Body of pancreas (tissue), 4 donors: ENCODE measurements around the gene KIAA0232. TPM values are rescaled to one million over a fixed set of nuclear protein-coding genes. Genes with fewer than 3 reads are reported as not detected.

Experiments used
- ATAC-seq: fragments of 150-250 bp; one replicate; pipeline ENCODE4 v1.9.1; 2016
- DNase-seq, 4 donors: peaks; one replicate each; pipeline ENCODE4 v3.0.0-alpha.2; 2019
- H3K27ac ChIP-seq, 4 donors: fragments of 200-600 bp; sonication (generic); 1 replicate in 3 of 4; 2 replicates in 1 of 4; pipeline versions ENCODE4 v1.5.1 to v1.6.1; 2016 to 2019; ENCODE audit warnings: mild to moderate bottlenecking in 1 of 4, mixed read lengths in 1 of 4, moderate library complexity in 1 of 4
- H3K27me3 ChIP-seq, 2 donors: fragments of 200-600 bp; sonication (generic); one replicate each; pipeline ENCODE4 v1.6.0; 2016; ENCODE audit warnings: mild to moderate bottlenecking in 1 of 2
- H3K36me3 ChIP-seq, 2 donors: fragments of 200-600 bp; sonication (generic); replicated peaks in 1 of 2; 2 replicates each; pipeline ENCODE4 v1.5.1; 2016; ENCODE audit warnings: low read depth in 2 of 2; ENCODE audit not compliant: insufficient read depth in 1 of 2
- H3K4me1 ChIP-seq: fragments of 200-600 bp; sonication (generic); one replicate; pipeline ENCODE4 v1.6.0; 2016
- H3K4me3 ChIP-seq, 2 donors: fragments of 200-600 bp; sonication (generic); 1 replicate in 1 of 2; 2 replicates in 1 of 2; pipeline ENCODE4 v1.5.1; 2016 to 2019
- H3K9me3 ChIP-seq, 3 donors: fragments of 200-600 bp; sonication (generic); 1 replicate in 2 of 3; 2 replicates in 1 of 3; pipeline ENCODE4 v1.5.1; 2016
- CTCF ChIP-seq, 7 experiments: fragments of 450-650 bp in 4 of 7; fragments of 200-600 bp in 3 of 7; sonication (generic) in 3 of 7; IDR thresholded peaks; one replicate each; pipeline ENCODE4 v1.5.1; 2016 to 2019; ENCODE audit warnings: antibody characterized with exemption in 7 of 7
- POLR2A ChIP-seq, 3 donors: fragments of 450-650 bp; IDR thresholded peaks; one replicate each; pipeline ENCODE4 v1.6.1; 2016; ENCODE audit warnings: antibody characterized with exemption in 3 of 3, mild to moderate bottlenecking in 2 of 3
- WGBS, 2 donors: methylation state at CpG; one replicate each; pipeline ENCODE4 v1.1.5; 2017; 5-methylcytosine and 5-hydroxymethylcytosine counted together
- intact Hi-C: fragments of 100-400 bp; cut with DNase I; formaldehyde crosslinking; loops from one replicate; pipeline ENCODE4 v1.15.1; 2023
- total RNA-seq, 2 donors: library from RNA; depleted of rRNA; stranded (reverse); fragments of >200 nt; gene quantifications; one replicate each; pipeline ENCODE4 v1.1.0, GENCODE V29; 2016

KIAA0232 gene
- total RNA-seq, 2 donors from 2014 or later: 9.6 to 15.0 TPM

DNA sequence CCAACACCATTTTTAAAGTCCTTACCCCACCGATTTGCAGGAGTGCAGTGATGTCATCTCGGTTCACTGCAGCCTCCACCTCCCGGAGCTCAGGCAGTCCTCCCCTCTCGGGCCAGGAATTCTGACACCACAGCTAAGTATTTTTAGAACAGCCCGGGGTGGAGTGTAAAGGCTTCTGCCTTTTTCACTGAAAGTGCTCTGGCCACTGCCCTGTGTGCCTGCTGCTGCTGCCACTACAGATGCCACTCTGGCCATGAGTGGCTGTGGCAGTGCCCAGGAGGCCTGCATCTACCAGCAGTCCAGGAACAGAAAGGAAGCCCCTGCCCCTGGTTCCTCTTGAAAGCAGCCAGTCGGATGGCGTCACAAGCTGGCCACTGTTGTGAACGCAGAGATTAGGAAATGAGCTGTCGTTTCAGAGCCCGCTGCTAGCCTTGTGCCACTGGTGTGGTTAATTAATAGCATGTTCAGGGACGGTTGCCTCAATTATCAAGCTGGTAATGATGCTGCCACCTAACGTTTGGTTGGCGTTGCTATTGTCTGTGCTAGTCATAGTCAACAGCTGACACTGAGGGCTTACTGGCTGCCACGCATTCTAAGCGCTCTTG, 103.5 kb downstream of the KIAA0232 start:
- no peaks in the 10 kb centered on the region for H3K9me3 ChIP-seq
- no peaks in the 10 kb centered on the region for H3K27me3 ChIP-seq
- peaks cover 17% of the 10 kb centered on the region for H3K4me1 ChIP-seq
- WGBS, 2 donors: 17 to 30% methylated on average over 13 to 15 of the region's 15 CpGs
- DNase-seq (peak; percentile 57 to 86 (median 76)), ATAC-seq (peak; percentile 87)
- H3K27ac ChIP-seq: peak overlapping the region; percentile 60 to 81 (median 73)
- TF ChIP-seq CTCF (IDR thresholded peaks at IDR 0.05): peak in 5 of 7 experiments; percentile 12 to 51 (median 43)
- peak in 1 of 3 donors; percentile 14 for TF ChIP-seq POLR2A (IDR thresholded peaks at IDR 0.05)
- intact Hi-C loops: no loop called here
- no peaks in the 10 kb centered on the region for H3K36me3 ChIP-seq
- no peak overlapping the region for H3K4me3 ChIP-seq

- no peak for TF ChIP-seq CTCF (IDR thresholded peaks at IDR 0.05)
- no peak for TF ChIP-seq POLR2A (IDR thresholded peaks at IDR 0.05)
- Histone ChIP-seq H3K27me3 (no peaks in the 10 kb centered on the region), H3K27ac (peak overlapping the region in 1 of 4 donors; percentile 81), H3K9me3 (no peaks in the 10 kb centered on the region), H3K4me1 (peaks cover 17% of the 10 kb centered on the region), H3K36me3 (no peaks in the 10 kb centered on the region), H3K4me3 (no peak overlapping the region)
- 60 to 76% methylated on average over 8 to 10 of the region's 10 CpGs for WGBS, 2 donors
- intact Hi-C loops: no loop called here
- no peak for DNase-seq
- no peak for ATAC-seq
These were observed 104.4 kb downstream of the KIAA0232 start for GRCh38 chr4:6886886-6887285.

DNA sequence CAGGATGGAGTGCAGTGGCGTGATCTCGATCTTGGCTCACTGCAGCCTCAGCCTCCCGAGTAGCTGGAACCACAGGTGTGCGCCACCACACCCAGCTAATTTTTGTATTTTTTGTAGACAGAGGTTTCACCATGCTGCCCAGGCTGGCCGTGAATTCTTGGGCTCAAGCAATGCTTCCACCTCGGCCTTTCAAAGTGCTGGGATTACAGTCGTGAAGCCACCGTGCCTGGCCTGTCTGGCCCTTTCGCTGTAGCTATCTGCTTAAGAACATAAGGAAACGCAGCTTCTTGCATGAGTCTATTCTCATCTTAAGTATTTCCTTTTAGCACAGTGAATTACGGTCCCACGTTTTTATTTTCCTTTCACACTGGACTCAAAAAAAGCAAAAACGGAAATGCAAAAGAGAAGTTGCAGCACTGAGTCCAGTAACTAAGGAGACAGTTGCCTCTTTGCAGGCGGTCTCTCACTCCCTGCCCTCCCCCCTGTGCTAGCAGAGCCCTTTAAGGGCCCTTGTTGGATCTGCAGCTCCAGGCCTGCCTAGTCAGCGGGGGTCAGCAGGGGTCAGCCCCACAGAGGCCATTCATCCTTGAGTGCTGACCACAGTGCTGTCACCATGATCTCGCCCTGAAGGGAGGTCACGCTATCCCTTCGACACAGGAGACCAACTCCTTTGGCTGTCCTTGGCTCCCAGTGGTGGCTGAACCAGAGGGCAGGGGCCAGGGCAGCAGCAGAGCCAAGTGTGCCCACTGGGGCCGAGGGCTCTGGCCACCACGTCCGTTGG, 105.3 kb downstream of the KIAA0232 start:
- Histone ChIP-seq H3K27me3 (no peaks in the 10 kb centered on the region), H3K9me3 (no peaks in the 10 kb centered on the region), H3K36me3 (no peaks in the 10 kb centered on the region), H3K4me3 (no peak overlapping the region), H3K27ac (no peak overlapping the region), H3K4me1 (peaks cover 21% of the 10 kb centered on the region)
- no peak for TF ChIP-seq CTCF (IDR thresholded peaks at IDR 0.05)
- DNase-seq (peak in 1 of 4 donors; percentile 43), ATAC-seq (no peak)
- intact Hi-C loops: no loop called here
- WGBS, 2 donors: 69 to 80% methylated on average over 18 to 21 of the region's 21 CpGs

GRCh38 chr4:6888506-6889071, 106.1 kb downstream of the KIAA0232 start:
- Histone ChIP-seq H3K36me3 (no peaks in the 10 kb centered on the region), H3K4me3 (no peak overlapping the region), H3K9me3 (no peaks in the 10 kb centered on the region), H3K27me3 (no peaks in the 10 kb centered on the region), H3K4me1 (peaks cover 29% of the 10 kb centered on the region), H3K27ac (no peak overlapping the region)
- no peak for TF ChIP-seq CTCF (IDR thresholded peaks at IDR 0.05)
- no peak for TF ChIP-seq POLR2A (IDR thresholded peaks at IDR 0.05)
- WGBS, 2 donors: 79 to 88% methylated on average over 6 to 11 of the region's 15 CpGs
- ATAC-seq: no peak
- intact Hi-C loops: no loop called here
- no peak for DNase-seq
